AG09309 (cell line): Measurements from ENCODE around the gene JAG1.

Experiments used
- DNase-seq: peaks from one replicate; pipeline ENCODE4 v3.0.0-alpha.2; 2010; ENCODE audit warnings: low read depth
- H3K4me3 ChIP-seq: 2 replicates; pipeline ENCODE4 v1.5.1; 2011; ENCODE audit warnings: mild to moderate bottlenecking, low read depth, low read length, moderate library complexity; ENCODE audit not compliant: control insufficient read depth
- TF ChIP-seq, protein P1 (sequence below): IDR thresholded peaks from 2 replicates; pipeline ENCODE4 v1.5.1; 2011; ENCODE audit warnings: mild to moderate bottlenecking, low read depth, low read length, inconsistent platforms; ENCODE audit not compliant: insufficient read depth, control insufficient read depth; ENCODE audit errors: missing control alignments

Gene JAG1

DNA sequence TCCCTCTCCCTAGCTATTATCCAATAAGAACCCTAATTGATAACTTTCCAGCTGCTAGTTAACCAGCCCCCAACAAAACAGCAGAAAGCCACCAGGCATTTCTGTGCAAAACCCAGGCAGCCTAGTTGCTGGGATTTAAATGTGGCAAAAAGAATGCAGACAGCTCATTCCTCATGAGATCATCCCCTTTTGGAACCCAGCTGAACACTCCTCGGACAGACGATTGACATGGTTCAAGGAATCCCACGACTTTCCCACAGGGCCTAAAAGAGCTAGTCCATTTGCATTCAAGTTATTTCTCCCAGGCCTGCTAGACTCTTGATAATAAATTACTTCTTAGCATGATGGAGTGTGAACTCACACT, 24.0 kb downstream of the JAG1 start:
- DNase-seq = no peak
- H3K4me3 ChIP-seq = no peak overlapping the region
- TF ChIP-seq, protein P1, sequence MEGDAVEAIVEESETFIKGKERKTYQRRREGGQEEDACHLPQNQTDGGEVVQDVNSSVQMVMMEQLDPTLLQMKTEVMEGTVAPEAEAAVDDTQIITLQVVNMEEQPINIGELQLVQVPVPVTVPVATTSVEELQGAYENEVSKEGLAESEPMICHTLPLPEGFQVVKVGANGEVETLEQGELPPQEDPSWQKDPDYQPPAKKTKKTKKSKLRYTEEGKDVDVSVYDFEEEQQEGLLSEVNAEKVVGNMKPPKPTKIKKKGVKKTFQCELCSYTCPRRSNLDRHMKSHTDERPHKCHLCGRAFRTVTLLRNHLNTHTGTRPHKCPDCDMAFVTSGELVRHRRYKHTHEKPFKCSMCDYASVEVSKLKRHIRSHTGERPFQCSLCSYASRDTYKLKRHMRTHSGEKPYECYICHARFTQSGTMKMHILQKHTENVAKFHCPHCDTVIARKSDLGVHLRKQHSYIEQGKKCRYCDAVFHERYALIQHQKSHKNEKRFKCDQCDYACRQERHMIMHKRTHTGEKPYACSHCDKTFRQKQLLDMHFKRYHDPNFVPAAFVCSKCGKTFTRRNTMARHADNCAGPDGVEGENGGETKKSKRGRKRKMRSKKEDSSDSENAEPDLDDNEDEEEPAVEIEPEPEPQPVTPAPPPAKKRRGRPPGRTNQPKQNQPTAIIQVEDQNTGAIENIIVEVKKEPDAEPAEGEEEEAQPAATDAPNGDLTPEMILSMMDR = no peak

DNA sequence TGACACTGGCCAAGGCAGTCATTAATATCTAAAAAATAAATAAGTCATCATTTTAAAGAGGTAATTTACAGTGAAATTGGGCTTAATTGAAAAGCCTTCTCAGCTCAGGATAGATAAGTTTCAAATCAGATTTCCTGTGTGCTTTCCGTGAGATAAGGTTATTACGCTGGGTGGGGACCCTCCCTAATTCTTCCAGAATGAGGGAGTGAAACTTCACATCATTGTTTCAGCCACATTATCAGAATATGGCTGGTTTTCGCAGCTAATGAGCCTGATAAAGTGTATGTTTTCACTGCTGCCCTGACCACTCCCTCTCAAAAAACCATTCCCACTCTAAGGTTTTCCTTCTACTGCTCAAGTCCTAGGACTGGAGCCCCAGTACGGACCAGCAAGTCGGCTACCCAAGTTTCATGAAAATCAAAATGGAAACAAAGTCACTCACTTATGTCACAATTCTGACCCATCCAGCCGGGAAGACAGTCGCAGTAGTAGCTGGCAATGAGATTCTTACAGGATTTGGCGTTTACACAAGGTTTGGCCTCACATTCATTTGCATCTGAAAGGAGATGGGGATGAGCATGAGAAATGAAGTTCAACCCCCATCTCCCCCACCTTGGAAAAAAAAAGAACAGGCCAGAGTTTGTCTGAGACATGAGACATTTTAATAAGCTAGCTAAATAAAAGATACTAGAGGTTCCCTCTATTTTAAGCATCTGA, 24.6 kb downstream of the JAG1 start:
- H3K4me3 ChIP-seq = no peak overlapping the region
- no peak for DNase-seq
- TF ChIP-seq, protein P1 = no peak

DNA sequence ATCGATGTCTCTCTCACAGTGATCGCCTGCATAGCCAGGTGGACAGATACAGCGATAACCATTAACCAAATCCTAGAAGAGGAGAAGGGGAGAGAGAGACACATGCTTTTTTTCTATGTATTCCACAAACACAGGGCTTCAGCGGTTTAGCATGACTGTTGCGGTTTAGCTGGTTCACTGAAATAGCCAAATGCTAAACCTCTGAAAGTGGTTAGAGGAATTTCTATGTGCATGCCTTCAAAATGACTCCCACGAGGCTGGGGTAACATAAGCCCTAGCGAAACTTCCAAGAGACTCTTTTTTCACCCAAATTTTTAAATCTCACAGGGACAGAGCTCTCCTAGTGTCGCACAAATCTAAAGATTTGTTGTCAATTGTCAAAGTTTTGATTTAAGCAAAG, 25.1 kb downstream of the JAG1 start:
- TF ChIP-seq, protein P1 = no peak
- no peak overlapping the region for H3K4me3 ChIP-seq
- peak; percentile 84 for DNase-seq

DNA sequence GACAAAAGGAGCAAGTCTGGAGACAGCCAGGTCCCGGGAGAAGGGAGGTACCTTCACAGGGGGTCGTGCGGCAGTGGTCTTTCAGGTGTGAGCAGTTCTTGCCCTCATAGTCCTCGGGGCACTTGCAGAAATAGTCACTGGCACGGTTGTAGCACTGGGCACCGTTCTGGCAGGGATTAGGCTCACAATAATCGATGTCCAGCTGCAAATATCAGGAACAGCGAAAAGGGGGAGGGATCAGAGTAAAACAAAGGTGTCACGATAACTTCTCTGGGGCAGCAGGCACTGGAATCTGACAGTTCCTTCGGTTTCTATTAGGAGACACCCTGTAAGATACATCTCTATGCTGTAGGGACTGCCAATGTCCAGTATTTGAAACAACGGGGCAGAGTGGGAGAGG, 25.9 kb downstream of the JAG1 start:
- H3K4me3 ChIP-seq = no peak overlapping the region
- DNase-seq = no peak
- TF ChIP-seq, protein P1 = no peak

DNA sequence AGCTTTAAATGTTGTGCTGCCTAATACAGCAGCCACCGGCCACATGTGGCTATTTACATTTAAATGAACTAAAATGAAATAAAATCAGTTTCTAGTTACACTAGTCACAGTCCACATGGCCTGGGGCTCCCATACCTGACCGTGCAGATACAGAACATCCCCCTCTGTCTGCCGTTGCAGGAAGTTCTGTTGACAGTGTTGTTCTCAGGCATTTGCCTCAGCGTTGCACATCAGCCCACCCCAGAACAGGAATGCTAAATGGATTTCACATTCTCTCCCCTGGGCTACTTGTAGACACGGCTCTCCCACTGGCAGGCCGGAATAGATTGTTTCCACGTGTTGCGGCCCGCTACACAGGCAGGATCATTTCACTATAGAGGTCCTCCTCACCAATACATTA, 26.3 kb downstream of the JAG1 start:
- TF ChIP-seq, protein P1 = peak; percentile 47
- DNase-seq = no peak
- H3K4me3 ChIP-seq = no peak overlapping the region

DNA sequence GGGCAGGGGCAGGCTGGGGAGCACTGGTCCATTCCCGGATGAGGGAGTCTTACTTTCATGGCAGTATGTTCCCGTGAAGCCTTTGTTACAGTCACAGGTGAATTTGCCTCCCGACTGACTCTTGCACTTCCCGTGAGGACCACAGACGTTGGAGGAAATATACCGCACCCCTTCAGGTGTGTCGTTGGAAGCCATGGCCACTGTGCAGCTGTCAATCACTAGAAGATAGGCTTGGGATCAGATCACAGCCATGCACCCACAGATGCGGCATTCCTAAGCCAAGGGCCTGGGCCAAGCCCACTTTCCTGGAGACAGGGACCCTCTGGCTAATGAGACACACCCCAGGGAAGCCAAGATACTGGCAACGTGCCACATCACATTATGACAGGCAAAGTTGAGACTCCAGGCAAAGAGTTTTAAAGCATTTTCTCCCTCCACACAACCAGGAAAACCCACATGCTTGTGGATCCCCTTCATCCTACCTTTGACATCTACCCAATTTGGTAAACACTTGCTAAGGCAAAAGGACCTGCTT, 26.8 kb downstream of the JAG1 start:
- no peak overlapping the region for H3K4me3 ChIP-seq
- no peak for DNase-seq
- TF ChIP-seq, protein P1 = no peak
